ENCODE data around the gene TLE2.

Gene TLE2

GRCh38 chr19:3067563-3067962, 38.5 kb upstream of the TLE2 start:
- Histone ChIP-seq H3K9me2 (replicated peaks; ENCODE audit: insufficient read depth, low read length) (no peaks in the 10 kb centered on the region), H2AFZ (ENCODE audit: low read length) (no peak overlapping the region), H3K36me3 (replicated peaks; ENCODE audit: insufficient read depth, low read length) (no peaks in the 10 kb centered on the region), H3K4me1 (ENCODE audit: low read length) (peaks cover 5% of the 10 kb centered on the region; the same call in 1 of the 2 replicates), H3K27ac (ENCODE audit: low read length) (no peak overlapping the region), H3K27me3 (replicated peaks; ENCODE audit: insufficient read depth, low read length) (peaks cover 34% of the 10 kb centered on the region), H3K4me3 (ENCODE audit: low read length) (no peak overlapping the region), H3K79me2 (ENCODE audit: low read length) (no peaks in the 10 kb centered on the region), H3K4me2 (ENCODE audit: low read depth, low read length) (no peak overlapping the region), H4K20me1 (ENCODE audit: insufficient read depth, low read length) (no peaks in the 10 kb centered on the region), H3F3A (ENCODE audit: insufficient read depth, low read length) (0 out of 2 replicates have a peak, but pooled peaks cover 3% of the 10 kb centered on the region), H3K9ac (ENCODE audit: low read length) (no peak overlapping the region), H3K9me3 (replicated peaks; ENCODE audit: insufficient read depth, low read length) (no peaks in the 10 kb centered on the region)
- no peak for DNase-seq
- TF ChIP-seq EZH2 (optimal IDR thresholded peaks at IDR 0.05; ENCODE audit: low read depth, low read length): no peak
- TF ChIP-seq EZH2phosphoT487 (IDR thresholded peaks at IDR 0.05; ENCODE audit: low read length): no peak
- TF ChIP-seq CTCF (IDR thresholded peaks at IDR 0.05; ENCODE audit: low read length): no peak

- no peaks in the 10 kb centered on the region for H3K9me3 ChIP-seq (replicated peaks; ENCODE audit: insufficient read depth, low read length)
- no peak overlapping the region for H3K4me2 ChIP-seq (ENCODE audit: low read depth, low read length)
- no peak overlapping the region for H3K27ac ChIP-seq (ENCODE audit: low read length)
- H3K9ac ChIP-seq (ENCODE audit: low read length): no peak overlapping the region
- H3K9me2 ChIP-seq (replicated peaks; ENCODE audit: insufficient read depth, low read length): no peaks in the 10 kb centered on the region
- H3K36me3 ChIP-seq (replicated peaks; ENCODE audit: insufficient read depth, low read length): no peaks in the 10 kb centered on the region
- H3K79me2 ChIP-seq (ENCODE audit: low read length): no peaks in the 10 kb centered on the region
- DNase-seq: no peak
- H3K4me3 ChIP-seq (ENCODE audit: low read length): no peak overlapping the region
- no peaks in the 10 kb centered on the region for H4K20me1 ChIP-seq (ENCODE audit: insufficient read depth, low read length)
- 0 out of 2 replicates have a peak, but pooled peaks cover 3% of the 10 kb centered on the region for H3F3A ChIP-seq (ENCODE audit: insufficient read depth, low read length)
- H2AFZ ChIP-seq (ENCODE audit: low read length): no peak overlapping the region
- peaks cover 30% of the 10 kb centered on the region for H3K27me3 ChIP-seq (replicated peaks; ENCODE audit: insufficient read depth, low read length)
- H3K4me1 ChIP-seq (ENCODE audit: low read length): peaks cover 5% of the 10 kb centered on the region; the same call in 1 of the 2 replicates
- TF ChIP-seq CTCF (IDR thresholded peaks at IDR 0.05; ENCODE audit: low read length) (no peak), EZH2phosphoT487 (IDR thresholded peaks at IDR 0.05; ENCODE audit: low read length) (no peak), EZH2 (optimal IDR thresholded peaks at IDR 0.05; ENCODE audit: low read depth, low read length) (no peak)
These were observed 37.5 kb upstream of the TLE2 start for GRCh38 chr19:3066482-3067049.

- peak overlapping the region; percentile 32; the same call in 1 of the 2 replicates for H3K4me2 ChIP-seq (ENCODE audit: low read depth, low read length)
- H3K4me1 ChIP-seq (ENCODE audit: low read length): peaks cover 5% of the 10 kb centered on the region; the same call in 1 of the 2 replicates
- peak overlapping the region; percentile 60; the same call in 1 of the 2 replicates for H3K27ac ChIP-seq (ENCODE audit: low read length)
- no peaks in the 10 kb centered on the region for H3K36me3 ChIP-seq (replicated peaks; ENCODE audit: insufficient read depth, low read length)
- no peak overlapping the region for H2AFZ ChIP-seq (ENCODE audit: low read length)
- H3F3A ChIP-seq (ENCODE audit: insufficient read depth, low read length): 0 out of 2 replicates have a peak, but pooled peaks cover 3% of the 10 kb centered on the region
- DNase-seq: peak; percentile 68
- no peaks in the 10 kb centered on the region for H3K9me3 ChIP-seq (replicated peaks; ENCODE audit: insufficient read depth, low read length)
- no peaks in the 10 kb centered on the region for H3K79me2 ChIP-seq (ENCODE audit: low read length)
- TF ChIP-seq CTCF (IDR thresholded peaks at IDR 0.05; ENCODE audit: low read length) (no peak), EZH2 (optimal IDR thresholded peaks at IDR 0.05; ENCODE audit: low read depth, low read length) (no peak), EZH2phosphoT487 (IDR thresholded peaks at IDR 0.05; ENCODE audit: low read length) (no peak)
- H4K20me1 ChIP-seq (ENCODE audit: insufficient read depth, low read length): no peaks in the 10 kb centered on the region
- no peaks in the 10 kb centered on the region for H3K9me2 ChIP-seq (replicated peaks; ENCODE audit: insufficient read depth, low read length)
- H3K27me3 ChIP-seq (replicated peaks; ENCODE audit: insufficient read depth, low read length): peaks cover 36% of the 10 kb centered on the region
- no peak overlapping the region for H3K4me3 ChIP-seq (ENCODE audit: low read length)
- no peak overlapping the region for H3K9ac ChIP-seq (ENCODE audit: low read length)
These were observed 36.7 kb upstream of the TLE2 start for GRCh38 chr19:3065675-3066357.
